Glutamatergic neuron (in vitro differentiated cells): Measurements from ENCODE around the gene UTS2. TPM values are rescaled to one million over a fixed set of nuclear protein-coding genes. Genes with fewer than 3 reads are reported as not detected.

Source experiments
- DNase-seq: peaks from one replicate; pipeline ENCODE4 v3.0.0; 2022
- H3K27ac Mint-ChIP-seq: one replicate; pipeline ENCODE4 v1.8.0; 2020; ENCODE audit warnings: mild to moderate bottlenecking, mixed read lengths, inconsistent platforms; ENCODE audit not compliant: unreplicated experiment
- H3K27me3 Mint-ChIP-seq: one replicate; pipeline ENCODE4 v1.8.0; 2020; ENCODE audit warnings: mild to moderate bottlenecking, moderate library complexity, mixed read lengths, inconsistent platforms; ENCODE audit not compliant: unreplicated experiment
- H3K36me3 Mint-ChIP-seq: one replicate; pipeline ENCODE4 v1.8.0; 2020; ENCODE audit warnings: mild to moderate bottlenecking, mixed read lengths, inconsistent platforms; ENCODE audit not compliant: unreplicated experiment
- H3K4me1 Mint-ChIP-seq: one replicate; pipeline ENCODE4 v1.8.0; 2020; ENCODE audit warnings: mild to moderate bottlenecking, low read depth, mixed read lengths, inconsistent platforms; ENCODE audit not compliant: unreplicated experiment
- H3K4me3 Mint-ChIP-seq: one replicate; pipeline ENCODE4 v1.8.0; 2020; ENCODE audit warnings: mild to moderate bottlenecking, mixed read lengths, inconsistent platforms; ENCODE audit not compliant: unreplicated experiment
- H3K9me3 Mint-ChIP-seq: one replicate; pipeline ENCODE4 v1.8.0; 2020; ENCODE audit warnings: mild to moderate bottlenecking, moderate library complexity, mixed read lengths, inconsistent platforms; ENCODE audit not compliant: unreplicated experiment
- total RNA-seq: library from RNA; stranded (reverse); fragmentation: NEBNext Ultra II Directional; extraction: Animal tissue kit (Norgen Biotek cat#: 25700); gene quantifications from one replicate; pipeline ENCODE4 v1.2.1, GENCODE V29; 2021; ENCODE audit not compliant: unreplicated experiment
- TF ChIP-seq, protein P1 (sequence below): fragments of 200-600 bp; sonication (generic); IDR thresholded peaks from one replicate; pipeline ENCODE4 v1.5.0; 2021; ENCODE audit not compliant: partially characterized antibody, unreplicated experiment

Gene UTS2
- total RNA-seq, 1 donor from 2014 or later = not detected

GRCh38 chr1:7827126-7827955 is 25.5 kb downstream of the UTS2 start:
- peak; percentile 18 for DNase-seq
- Mint-ChIP-seq H3K9me3 (no peaks in the 10 kb centered on the region), H3K4me3 (no peak overlapping the region), H3K36me3 (no peaks in the 10 kb centered on the region), H3K27ac (no peak overlapping the region), H3K27me3 (no peaks in the 10 kb centered on the region), H3K4me1 (no peaks in the 10 kb centered on the region)
- TF ChIP-seq, protein P1, sequence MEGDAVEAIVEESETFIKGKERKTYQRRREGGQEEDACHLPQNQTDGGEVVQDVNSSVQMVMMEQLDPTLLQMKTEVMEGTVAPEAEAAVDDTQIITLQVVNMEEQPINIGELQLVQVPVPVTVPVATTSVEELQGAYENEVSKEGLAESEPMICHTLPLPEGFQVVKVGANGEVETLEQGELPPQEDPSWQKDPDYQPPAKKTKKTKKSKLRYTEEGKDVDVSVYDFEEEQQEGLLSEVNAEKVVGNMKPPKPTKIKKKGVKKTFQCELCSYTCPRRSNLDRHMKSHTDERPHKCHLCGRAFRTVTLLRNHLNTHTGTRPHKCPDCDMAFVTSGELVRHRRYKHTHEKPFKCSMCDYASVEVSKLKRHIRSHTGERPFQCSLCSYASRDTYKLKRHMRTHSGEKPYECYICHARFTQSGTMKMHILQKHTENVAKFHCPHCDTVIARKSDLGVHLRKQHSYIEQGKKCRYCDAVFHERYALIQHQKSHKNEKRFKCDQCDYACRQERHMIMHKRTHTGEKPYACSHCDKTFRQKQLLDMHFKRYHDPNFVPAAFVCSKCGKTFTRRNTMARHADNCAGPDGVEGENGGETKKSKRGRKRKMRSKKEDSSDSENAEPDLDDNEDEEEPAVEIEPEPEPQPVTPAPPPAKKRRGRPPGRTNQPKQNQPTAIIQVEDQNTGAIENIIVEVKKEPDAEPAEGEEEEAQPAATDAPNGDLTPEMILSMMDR = no peak

GRCh38 chr1:7826363-7826762 is 26.5 kb downstream of the UTS2 start:
- Mint-ChIP-seq H3K27me3 (no peaks in the 10 kb centered on the region), H3K4me1 (no peaks in the 10 kb centered on the region), H3K9me3 (no peaks in the 10 kb centered on the region), H3K27ac (no peak overlapping the region), H3K36me3 (no peaks in the 10 kb centered on the region), H3K4me3 (no peak overlapping the region)
- TF ChIP-seq, protein P1 = no peak
- DNase-seq = no peak

- Mint-ChIP-seq H3K4me1 (no peaks in the 10 kb centered on the region), H3K27ac (no peak overlapping the region), H3K27me3 (no peaks in the 10 kb centered on the region), H3K4me3 (no peak overlapping the region), H3K36me3 (no peaks in the 10 kb centered on the region), H3K9me3 (no peaks in the 10 kb centered on the region)
- no peak for DNase-seq
- TF ChIP-seq, protein P1 = no peak
Observed at GRCh38 chr1:7824701-7825100, 28.2 kb downstream of the UTS2 start.

- H3K4me3 Mint-ChIP-seq = no peak overlapping the region
- no peaks in the 10 kb centered on the region for H3K4me1 Mint-ChIP-seq
- no peaks in the 10 kb centered on the region for H3K27me3 Mint-ChIP-seq
- TF ChIP-seq, protein P1 = no peak
- no peak overlapping the region for H3K27ac Mint-ChIP-seq
- H3K9me3 Mint-ChIP-seq = no peaks in the 10 kb centered on the region
- DNase-seq = no peak
- no peaks in the 10 kb centered on the region for H3K36me3 Mint-ChIP-seq
Observed at GRCh38 chr1:7821282-7821681, 31.6 kb downstream of the UTS2 start.

GRCh38 chr1:7813677-7814373 is 39.0 kb downstream of the UTS2 start:
- no peaks in the 10 kb centered on the region for H3K4me1 Mint-ChIP-seq
- H3K4me3 Mint-ChIP-seq = no peak overlapping the region
- DNase-seq = no peak
- TF ChIP-seq, protein P1 = no peak
- H3K9me3 Mint-ChIP-seq = peaks cover 3% of the 10 kb centered on the region
- H3K36me3 Mint-ChIP-seq = peaks cover 16% of the 10 kb centered on the region
- no peaks in the 10 kb centered on the region for H3K27me3 Mint-ChIP-seq
- no peak overlapping the region for H3K27ac Mint-ChIP-seq
